Stimulated activated CD4-positive, alpha-beta T cell treated with anti-CD3 and anti-CD28 coated beads, Interleukin-4, amount 100 ng/mL, for 4 hours (primary cell): ENCODE data around the gene WDR81.
"Not testable (repeated sequence)": the region's sequence is repeated elsewhere in the genome, so short reads cannot be mapped to it uniquely, and the experiment has no call there.

Source experiments
- DNase-seq, 2 experiments: peaks; one replicate each; pipeline ENCODE4 v3.0.0-alpha.2; 2020

WDR81 gene

DNA sequence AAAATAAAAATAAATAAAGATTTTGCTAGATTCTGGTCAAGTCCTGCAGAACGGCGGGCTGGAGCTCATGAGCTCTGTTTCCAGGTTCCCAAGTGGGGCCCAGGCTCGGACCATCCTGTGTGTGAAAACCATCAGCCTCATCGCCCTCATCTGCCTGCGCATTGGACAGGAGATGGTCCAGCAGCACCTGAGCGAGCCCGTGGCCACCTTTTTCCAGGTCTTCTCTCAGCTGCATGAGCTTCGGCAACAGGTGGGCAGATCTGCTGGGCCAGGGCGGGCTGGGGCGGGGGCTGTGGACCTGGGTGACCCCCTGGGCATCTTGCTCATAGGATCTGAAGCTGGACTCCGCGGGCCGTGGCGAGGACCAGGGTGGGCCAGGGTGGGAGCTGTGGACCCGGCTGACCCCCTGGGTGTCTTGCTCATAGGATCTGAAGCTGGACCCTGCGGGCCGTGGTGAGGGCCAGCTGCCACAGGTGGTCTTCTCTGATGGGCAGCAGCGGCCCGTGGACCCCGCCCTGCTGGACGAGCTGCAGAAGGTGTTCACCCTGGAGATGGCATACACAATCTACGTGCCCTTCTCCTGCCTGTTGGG lies 7.8 kb downstream of the WDR81 start:
- DNase-seq, result no peak

DNA sequence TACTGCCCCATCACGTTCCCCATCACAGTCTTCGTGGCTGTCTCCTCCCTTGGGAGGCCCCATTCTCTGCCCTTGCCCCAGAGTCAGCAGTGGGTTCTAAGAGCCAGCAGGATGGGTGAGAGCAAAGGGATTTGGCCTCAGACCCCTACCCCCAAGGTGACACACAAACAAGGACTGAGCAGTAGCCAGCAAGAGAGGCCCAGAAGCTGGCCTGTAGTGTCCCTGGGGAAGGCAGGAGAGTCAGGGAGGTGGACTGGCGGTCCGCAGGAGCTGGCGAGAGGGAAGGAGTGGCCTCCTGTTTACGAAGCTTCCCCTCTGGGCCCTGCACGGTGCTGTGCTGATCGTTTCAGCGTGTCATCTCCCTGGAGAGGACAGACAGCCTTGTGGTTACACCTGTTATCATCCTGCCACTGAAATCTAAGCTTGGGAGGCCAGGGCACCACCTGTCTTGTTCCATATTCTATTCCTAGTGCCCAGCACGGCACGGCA lies 8.4 kb downstream of the WDR81 start:
- DNase-seq, result no peak

DNA sequence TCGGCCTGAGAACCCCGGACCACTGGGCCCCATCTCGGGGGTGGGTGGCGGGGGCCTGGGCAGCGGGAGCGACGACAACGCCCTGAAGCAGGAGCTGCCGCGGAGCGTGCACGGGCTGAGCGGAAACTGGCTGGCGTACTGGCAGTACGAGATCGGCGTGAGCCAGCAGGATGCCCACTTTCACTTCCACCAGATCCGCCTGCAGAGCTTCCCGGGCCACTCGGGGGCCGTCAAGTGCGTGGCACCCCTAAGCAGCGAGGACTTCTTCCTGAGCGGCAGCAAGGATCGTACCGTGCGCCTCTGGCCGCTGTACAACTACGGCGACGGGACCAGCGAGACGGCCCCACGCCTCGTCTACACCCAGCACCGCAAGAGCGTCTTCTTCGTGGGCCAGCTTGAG lies 9.3 kb downstream of the WDR81 start:
- DNase-seq, result no peak

DNA sequence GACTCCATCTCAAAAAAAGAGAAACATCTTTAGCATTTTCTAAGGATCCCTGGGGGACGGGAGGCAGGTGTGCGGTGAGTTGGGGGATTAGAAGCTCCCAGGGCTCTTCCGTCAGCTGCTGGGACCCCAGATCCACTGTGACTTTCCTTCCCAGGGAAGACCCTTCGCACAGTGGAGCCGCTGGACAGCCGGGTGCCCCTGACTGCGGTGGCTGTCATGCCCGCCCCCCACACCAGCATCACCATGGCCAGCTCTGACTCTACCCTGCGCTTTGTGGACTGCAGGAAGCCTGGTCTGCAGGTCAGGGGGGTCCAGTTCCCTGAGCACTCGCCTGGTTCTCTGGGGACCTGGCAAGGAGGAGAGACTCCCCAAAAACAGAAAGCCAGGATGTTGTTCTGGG lies 10.9 kb downstream of the WDR81 start:
- no peak for DNase-seq

DNA sequence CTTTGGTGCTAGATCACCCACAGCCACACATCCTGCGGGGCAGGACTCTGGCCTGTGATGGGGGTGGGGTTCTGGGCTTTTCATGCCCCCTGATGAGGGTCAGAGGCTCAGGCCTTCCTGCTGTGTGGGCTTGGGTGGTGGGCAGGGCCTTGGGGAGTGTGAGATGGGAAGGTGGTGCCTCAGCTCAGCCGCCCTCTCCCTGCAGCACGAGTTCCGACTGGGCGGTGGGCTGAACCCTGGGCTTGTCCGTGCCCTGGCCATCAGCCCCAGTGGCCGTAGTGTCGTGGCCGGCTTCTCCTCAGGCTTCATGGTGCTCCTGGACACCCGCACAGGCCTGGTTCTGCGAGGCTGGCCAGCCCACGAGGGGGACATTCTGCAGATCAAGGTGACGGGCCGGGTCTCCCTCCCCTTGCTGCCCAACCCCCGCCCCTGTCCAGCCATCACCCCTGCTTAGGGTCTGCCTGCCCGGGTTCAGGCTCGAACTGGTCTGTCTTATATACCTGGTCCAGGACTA lies 11.4 kb downstream of the WDR81 start:
- DNase-seq, result no peak

DNA sequence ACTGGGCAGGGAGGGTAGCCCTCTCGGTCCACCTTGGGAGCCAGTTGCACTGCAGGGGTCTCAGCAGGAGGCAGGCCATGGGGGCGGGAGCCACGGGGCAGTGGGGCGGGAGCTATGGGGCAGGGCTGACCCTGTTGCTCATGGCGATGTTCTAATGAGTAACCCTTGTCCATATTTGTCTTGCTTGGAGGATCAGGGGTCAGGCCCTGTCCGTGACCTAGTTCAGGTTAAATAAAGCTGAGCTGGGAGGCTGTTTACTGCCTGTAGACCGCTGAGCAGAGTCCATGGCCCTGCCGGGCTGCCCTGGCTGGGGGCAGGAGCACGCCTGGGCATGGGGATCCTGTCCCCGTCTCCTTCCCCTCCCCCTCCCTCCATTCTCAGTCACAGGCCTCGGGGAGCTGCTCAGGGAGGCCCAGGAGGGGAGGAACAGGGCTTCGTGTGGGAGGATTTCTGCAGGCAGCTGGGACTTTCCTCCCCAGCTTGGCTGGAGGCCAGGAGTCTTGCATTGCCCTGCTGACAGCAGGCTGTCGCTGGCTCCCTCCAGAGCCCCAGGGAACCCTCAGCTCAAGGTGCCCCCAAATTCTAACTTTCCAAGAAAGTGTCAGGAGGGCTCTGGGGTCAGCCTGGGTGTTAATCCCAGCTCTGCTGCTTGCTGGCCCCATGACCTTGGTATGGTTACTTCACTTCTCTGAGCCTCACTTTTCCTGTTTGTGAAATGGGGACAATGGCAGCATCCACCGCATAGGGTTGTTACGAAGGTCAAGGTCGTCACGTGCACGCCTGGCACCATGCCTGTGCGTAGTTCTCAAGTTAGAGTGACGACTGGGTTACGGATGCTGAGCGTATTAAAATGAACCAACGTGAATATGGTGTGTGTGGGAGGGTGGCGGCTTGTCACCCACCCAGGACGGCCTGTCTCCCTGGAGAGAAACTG lies 12.1 kb downstream of the WDR81 start:
- DNase-seq, result peak; percentile 44 to 57

DNA sequence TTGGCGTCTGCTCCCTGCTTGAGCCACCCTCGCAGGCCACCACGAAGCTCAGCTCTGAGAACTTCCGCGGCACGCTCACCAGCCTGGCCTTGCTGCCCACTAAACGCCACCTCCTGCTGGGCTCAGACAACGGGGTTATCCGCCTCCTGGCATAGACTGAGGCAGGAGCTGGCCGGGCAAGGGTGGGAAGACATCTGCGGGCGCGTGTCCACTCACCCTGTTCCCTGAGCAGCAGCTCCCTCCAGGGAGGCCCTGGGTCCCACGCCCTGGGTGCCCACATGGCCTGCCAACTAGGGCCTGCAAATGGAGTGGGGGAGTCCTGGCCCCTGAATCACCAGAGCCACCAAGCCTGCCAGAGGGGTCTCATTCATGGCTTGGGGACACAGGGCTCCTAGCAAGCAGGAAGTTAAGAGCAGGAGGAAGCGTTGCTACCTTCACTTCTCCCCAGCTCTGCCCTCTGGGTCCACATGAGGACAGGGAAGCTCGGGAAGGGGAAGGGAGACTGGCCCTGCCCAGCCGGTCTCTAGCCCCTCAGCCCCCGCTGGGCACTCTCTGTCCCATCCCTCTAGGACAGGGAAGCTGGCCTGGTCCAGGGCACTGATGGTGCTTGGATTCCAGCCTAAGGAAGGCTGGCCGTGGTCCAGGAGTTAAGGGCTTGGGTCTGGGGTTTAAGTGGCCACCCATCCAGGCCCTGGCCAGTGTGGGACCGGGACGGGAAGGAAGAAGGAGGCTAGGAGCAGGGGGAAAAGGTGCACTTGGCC lies 13.2 kb downstream of the WDR81 start:
- DNase-seq, result no peak

DNA sequence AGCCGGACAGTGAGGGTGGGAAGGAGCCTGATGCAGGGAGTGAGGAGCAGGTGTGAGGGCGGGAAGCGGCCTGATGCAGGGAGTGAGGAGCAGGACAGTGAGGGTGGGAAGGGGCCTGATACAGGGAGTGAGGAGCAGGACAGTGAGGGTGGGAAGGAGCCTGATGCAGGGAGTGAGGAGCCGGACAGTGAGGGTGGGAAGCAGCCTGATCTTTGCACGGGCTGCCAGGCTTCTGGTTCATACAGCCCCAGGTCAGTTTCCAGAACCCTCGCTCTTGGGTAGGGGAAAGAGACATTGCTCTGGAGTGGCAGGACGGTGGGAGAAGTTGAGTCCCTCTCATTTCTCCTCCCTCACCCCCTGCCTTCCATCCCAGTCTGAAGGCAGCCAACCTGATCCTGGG lies 17.4 kb downstream of the WDR81 start:
- not testable (repeated sequence) for DNase-seq

DNA sequence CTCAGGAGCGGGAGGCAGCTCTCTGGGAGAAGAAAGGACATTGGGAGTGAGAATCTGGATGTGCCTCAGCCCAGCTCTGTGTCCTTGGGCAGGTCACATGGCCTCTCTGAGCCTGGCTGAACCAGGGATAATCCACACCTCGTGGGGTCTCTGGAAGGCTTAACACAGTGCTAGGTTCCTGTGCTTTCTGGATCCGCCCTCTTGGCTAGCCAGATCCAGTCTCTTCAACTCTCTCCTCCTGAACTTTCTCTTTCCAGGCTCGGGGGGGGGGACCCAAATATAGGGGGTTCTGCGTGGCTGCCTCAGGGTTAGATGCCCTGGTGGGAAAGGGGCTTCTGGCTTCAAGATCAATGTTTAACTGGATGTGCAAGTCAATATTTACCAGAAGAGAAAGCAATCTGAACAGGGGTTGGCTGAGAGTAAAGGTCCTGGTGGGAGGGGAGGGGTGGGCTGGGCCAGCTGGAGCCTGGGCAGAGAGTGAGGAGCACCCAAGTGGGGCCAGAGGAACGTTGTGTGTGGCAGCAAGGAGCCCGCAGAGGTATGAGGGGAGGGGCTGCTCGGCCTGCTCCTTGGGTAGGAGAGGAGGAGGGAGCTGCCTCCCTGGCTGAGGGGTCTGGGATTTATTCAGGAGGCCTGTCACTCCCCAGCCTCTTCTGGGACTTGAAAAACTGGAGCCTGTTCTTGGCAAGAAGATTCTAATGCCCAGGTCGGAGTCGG lies 18.0 kb downstream of the WDR81 start, which contains the start of gene SERPINF2:
TSS of gene SERPINF2 (plus strand) at position 501 of the 717 bp plus-strand sequence. CDS start 2,125 bp downstream, outside the sequence.
- no peak for DNase-seq

DNA sequence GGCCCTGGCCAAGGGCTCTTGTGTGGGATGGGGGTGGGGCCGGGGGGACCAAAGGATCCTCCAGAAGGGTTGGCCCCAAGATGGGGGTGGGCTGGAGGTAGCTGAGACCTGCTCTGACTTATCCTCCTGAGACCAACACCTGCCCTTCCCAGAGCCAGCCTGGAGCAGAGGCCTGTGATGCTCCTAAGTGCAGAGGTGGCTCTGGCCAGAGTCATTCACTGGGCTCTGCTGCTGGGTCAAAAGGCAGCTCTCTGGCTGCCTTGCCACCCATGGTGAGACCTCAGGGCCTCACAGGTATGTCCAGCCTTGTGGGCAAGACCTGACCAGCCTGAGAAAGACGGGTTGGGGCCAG lies 18.6 kb downstream of the WDR81 start:
- no peak for DNase-seq

DNA sequence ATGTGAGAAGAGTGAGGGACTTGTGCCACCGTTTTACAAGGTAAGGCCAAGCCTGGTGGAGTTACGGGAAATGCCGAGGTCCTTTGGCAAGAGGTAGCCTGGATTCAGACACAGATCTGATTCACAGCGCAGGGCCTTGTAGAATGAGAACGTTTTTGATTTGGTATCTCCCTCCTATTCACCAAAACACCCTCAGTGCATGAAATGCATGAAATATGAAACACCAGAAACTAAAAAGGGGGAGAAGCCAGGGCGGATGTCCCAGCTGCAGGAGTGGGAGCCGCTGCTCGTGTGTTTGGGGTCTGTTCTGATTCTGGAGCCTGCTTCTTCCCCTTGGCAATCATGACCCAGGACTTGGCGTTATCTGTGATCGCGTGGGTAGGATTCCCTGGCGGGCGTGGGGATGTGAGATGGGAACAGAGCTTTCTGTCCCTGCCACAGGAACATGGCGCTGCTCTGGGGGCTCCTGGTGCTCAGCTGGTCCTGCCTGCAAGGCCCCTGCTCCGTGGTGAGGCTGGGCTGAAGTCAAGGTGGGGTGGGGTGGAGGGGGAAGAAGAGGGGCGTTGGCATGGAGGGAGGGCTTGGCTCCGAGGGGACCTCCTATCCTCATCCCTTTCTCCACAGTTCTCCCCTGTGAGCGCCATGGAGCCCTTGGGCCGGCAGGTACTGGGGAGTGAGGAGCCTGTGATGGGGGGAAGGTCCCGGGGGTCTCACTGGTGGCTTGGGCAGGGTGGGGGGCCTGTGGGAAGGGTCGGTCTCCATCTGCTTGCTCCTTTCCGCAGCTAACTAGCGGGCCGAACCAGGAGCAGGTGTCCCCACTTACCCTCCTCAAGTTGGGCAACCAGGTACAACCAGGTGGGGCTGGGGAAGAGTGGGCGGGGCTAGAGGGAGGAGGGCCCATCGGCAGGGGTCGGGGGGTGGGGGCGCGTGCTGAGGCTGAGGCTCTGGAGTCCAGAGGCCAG lies 20.3 kb downstream of the WDR81 start:
- no peak for DNase-seq

DNA sequence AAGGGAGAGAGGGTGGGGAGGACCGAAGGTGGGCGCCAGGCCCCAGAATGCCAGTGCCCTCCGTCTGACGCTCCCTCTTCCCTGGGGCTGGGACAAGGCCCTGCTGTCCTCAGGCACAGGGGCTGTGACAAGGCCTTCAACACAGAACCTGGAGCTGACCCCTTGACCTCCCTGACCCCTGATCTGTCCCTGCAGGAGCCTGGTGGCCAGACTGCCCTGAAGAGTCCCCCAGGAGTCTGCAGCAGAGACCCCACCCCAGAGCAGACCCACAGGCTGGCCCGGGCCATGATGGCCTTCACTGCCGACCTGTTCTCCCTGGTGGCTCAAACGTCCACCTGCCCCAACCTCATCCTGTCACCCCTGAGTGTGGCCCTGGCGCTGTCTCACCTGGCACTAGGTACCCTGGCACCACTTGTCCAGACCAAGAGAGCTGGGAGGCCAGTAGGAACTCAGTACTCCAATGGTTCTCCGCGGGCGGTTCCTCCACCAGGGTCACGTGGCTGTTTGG lies 21.1 kb downstream of the WDR81 start:
- DNase-seq, result no peak

DNA sequence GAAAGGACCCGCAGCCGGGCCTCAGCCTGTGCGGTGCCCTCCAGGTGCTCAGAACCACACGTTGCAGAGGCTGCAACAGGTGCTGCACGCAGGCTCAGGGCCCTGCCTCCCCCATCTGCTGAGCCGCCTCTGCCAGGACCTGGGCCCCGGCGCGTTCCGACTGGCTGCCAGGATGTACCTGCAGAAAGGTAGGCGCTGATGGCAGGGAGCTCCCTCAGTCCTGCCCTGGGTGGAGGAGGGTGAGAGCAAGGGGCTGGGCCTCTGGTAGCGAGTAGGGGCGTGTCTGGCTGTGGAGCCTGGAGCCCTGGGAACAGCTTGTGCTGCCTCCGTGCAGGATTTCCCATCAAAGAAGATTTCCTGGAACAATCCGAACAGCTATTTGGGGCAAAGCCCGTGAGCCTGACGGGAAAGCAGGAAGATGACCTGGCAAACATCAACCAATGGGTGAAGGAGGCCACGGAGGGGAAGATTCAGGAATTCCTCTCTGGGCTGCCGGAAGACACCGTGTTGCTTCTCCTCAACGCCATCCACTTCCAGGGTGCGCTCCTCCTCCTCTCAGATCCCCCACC lies 22.6 kb downstream of the WDR81 start:
- DNase-seq, result no peak

DNA sequence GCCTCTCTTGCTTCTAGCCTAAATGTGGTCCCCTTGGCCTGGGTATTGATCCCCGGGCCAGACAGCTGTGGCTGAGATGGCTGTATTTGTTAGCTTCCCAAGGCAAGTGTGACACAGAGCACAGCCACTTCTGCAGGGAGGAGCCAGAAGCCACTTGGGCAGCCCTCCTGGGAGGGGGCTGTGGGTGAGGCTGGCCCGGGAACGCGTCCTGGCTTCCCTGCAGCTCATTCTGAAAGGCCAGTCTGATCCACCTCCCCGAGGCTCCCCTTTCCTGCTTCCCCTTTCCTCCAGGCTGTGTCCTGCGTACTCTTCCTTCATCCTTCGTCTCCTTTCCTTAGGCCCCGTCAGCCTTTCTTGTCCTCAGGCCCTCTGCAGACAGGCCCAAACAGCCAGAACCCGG lies 26.1 kb downstream of the WDR81 start:
- no peak for DNase-seq

DNA sequence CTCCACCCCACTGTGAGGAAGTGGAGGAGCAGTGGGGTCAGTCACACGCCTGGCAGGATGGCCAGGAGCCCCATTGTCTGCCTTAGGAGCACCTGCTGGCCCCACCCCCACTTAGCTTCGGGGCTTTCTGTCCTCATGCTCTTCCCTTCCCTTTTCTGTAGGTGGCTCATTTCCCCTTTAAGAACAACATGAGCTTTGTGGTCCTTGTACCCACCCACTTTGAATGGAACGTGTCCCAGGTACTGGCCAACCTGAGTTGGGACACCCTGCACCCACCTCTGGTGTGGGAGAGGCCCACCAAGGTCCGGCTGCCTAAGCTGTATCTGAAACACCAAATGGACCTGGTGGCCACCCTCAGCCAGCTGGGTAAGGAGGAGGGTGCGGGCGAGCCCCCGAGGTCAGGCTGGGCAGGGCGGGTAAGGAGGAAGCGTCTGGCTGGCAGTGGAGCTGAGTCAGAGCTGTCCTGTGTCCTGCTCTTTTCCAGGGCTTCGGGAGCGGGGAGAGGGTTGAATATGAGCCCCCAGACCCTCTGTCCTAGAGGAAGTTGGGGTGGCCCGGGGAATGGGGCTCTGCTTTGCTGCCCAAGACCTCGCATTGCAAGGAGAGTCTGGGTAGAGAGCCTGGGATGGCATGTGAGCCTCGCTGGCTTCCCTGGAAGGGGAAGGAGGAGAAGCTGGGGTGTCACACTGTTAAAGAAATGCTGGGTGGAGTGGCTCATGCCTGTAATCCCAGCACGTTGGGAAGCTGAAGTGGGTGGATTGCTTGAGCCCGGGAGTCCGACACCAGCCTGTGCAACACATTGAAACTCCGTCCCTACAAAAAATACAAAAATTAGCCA lies 28.1 kb downstream of the WDR81 start:
- no peak for DNase-seq

DNA sequence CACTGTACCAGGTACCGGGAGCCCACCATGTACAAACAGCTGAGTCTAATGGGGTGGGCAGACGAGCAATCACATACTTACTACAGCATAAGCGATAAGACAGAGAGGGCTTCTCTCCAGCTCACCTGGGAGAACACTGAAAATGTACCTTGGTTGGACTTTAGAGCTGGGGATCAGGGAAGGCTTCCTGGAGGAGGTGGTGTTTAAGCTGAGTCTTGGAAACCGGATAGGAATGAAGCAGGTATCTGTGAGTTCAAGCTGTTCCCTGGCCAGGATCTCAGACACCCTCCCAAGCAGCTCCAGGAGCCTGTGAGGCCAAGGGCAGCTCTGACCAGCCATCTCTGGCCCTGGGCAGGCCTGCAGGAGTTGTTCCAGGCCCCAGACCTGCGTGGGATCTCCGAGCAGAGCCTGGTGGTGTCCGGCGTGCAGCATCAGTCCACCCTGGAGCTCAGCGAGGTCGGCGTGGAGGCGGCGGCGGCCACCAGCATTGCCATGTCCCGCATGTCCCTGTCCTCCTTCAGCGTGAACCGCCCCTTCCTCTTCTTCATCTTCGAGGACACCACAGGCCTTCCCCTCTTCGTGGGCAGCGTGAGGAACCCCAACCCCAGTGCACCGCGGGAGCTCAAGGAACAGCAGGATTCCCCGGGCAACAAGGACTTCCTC lies 29.4 kb downstream of the WDR81 start:
- no peak for DNase-seq

DNA sequence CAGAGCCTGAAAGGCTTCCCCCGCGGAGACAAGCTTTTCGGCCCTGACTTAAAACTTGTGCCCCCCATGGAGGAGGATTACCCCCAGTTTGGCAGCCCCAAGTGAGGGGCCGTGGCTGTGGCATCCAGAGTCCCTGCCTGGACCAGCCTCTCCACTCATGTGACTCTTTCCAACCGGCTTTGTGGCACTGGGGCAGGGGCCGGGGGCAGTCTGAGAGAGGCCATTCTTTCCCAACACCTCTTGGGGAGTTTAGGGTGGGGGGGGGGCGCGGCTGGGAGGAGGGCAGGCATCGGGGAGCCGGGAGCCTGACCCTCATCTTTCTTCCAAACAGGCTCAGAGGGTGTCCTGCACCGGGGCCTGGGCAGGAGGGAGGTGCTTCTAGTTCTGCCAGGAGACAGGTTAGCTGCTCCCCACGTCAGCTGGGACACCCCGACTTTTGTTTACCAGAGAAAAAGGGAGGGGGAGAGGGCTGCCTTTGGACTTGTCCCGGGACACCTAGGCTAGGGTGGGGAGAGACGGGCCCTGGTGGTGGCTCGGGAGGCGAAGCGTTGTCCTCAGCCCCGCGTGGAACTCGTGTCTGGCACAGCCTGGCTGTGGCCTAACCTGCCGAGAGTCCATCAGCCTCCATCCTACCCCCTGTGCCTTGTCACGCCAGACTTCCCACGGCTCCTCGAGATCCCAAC lies 30.1 kb downstream of the WDR81 start:
- DNase-seq, result no peak

DNA sequence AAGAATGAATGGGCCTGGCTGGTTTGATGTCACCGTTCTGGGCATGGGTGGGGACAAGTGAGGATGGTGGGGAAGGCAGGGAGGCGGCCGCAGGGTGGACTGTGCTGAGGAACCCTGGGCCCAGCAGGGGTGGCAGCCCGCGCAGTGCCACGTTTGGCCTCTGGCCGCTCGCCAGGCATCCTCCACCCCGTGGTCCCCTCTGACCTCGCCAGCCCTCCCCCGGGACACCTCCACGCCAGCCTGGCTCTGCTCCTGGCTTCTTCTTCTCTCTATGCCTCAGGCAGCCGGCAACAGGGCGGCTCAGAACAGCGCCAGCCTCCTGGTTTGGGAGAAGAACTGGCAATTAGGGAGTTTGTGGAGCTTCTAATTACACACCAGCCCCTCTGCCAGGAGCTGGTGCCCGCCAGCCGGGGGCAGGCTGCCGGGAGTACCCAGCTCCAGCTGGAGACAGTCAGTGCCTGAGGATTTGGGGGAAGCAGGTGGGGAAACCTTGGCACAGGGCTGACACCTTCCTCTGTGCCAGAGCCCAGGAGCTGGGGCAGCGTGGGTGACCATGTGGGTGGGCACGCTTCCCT lies 30.8 kb downstream of the WDR81 start:
- DNase-seq, result no peak
